Amniotic stem cell (primary cell): Measurements from ENCODE around the gene PCDHGB5.
"Not testable (repeated sequence)": the region's sequence is repeated elsewhere in the genome, so short reads cannot be mapped to it uniquely, and the experiment has no call there.

Experiments
- DNase-seq: peaks from one replicate; lab custom pipeline; 2025; lab: John Stamatoyannopoulos, UW

PCDHGB5 gene

GRCh38 chr5:141382469-141383294 lies 15.1 kb upstream of the PCDHGB5 start, which contains the start of gene PCDHGA7:
Gene PCDHGA7 (plus strand): TSS chr5:141382742. CDS start chr5:141382900, 158 bp downstream.
- no peak for DNase-seq

- no peak for DNase-seq
Measured at GRCh38 chr5:141383345-141383744, 14.4 kb upstream of the PCDHGB5 start.

GRCh38 chr5:141384471-141385267 lies 13.1 kb upstream of the PCDHGB5 start:
- DNase-seq, result no peak

GRCh38 chr5:141387557-141388311 lies 10.0 kb upstream of the PCDHGB5 start, which contains the start of gene PCDHGB4:
Gene PCDHGB4 (plus strand): TSS chr5:141387698. CDS start chr5:141387885, 187 bp downstream.
- not testable (repeated sequence) for DNase-seq

- DNase-seq, result no peak
Measured at GRCh38 chr5:141388661-141389060, 9.1 kb upstream of the PCDHGB5 start.

- no peak for DNase-seq
Measured at GRCh38 chr5:141389153-141390042, 8.3 kb upstream of the PCDHGB5 start.

GRCh38 chr5:141392429-141393198 lies 5.1 kb upstream of the PCDHGB5 start, which contains the start of gene PCDHGA8:
Gene PCDHGA8 (plus strand): TSS chr5:141392633. CDS start chr5:141392814, 181 bp downstream.
- DNase-seq, result no peak

GRCh38 chr5:141393267-141393666 lies 4.5 kb upstream of the PCDHGB5 start:
- DNase-seq, result no peak

- not testable (repeated sequence) for DNase-seq
Measured at GRCh38 chr5:141394401-141395187, 3.2 kb upstream of the PCDHGB5 start.

GRCh38 chr5:141398608-141399007 lies 861 bp downstream of the PCDHGB5 start:
- DNase-seq, result no peak

GRCh38 chr5:141399555-141400258 lies 2.0 kb downstream of the PCDHGB5 start:
- DNase-seq, result no peak

- no peak for DNase-seq
Measured at GRCh38 chr5:141402553-141403243, 5.0 kb downstream of the PCDHGB5 start, which contains the start of gene PCDHGA9. Gene PCDHGA9 (plus strand): TSS chr5:141402778. CDS start chr5:141402953, 175 bp downstream.

GRCh38 chr5:141403387-141403786 lies 5.6 kb downstream of the PCDHGB5 start:
- DNase-seq, result no peak

GRCh38 chr5:141407790-141408505 lies 10.2 kb downstream of the PCDHGB5 start, which contains the start of gene PCDHGB6:
Gene PCDHGB6 (plus strand): TSS chr5:141408021. CDS start chr5:141408203, 182 bp downstream.
- not testable (repeated sequence) for DNase-seq

GRCh38 chr5:141409598-141410306 lies 12.0 kb downstream of the PCDHGB5 start:
- no peak for DNase-seq

GRCh38 chr5:141411575-141411974 lies 13.8 kb downstream of the PCDHGB5 start:
- no peak for DNase-seq
